GM11168 (cell line): Measurements from ENCODE around the gene CNKSR3.
"Not testable (repeated sequence)": the region's sequence is repeated elsewhere in the genome, so short reads cannot be mapped to it uniquely, and the experiment has no call there.

Experiments
- in situ Hi-C: fragments of 300-500 bp; cut with MboI; formaldehyde crosslinking; loops from one replicate; pipeline ENCODE4 v1.12.0; 2022; ENCODE audit warnings: low sequenced_read_pairs; ENCODE audit not compliant: unreplicated experiment

The CNKSR3 gene

DNA sequence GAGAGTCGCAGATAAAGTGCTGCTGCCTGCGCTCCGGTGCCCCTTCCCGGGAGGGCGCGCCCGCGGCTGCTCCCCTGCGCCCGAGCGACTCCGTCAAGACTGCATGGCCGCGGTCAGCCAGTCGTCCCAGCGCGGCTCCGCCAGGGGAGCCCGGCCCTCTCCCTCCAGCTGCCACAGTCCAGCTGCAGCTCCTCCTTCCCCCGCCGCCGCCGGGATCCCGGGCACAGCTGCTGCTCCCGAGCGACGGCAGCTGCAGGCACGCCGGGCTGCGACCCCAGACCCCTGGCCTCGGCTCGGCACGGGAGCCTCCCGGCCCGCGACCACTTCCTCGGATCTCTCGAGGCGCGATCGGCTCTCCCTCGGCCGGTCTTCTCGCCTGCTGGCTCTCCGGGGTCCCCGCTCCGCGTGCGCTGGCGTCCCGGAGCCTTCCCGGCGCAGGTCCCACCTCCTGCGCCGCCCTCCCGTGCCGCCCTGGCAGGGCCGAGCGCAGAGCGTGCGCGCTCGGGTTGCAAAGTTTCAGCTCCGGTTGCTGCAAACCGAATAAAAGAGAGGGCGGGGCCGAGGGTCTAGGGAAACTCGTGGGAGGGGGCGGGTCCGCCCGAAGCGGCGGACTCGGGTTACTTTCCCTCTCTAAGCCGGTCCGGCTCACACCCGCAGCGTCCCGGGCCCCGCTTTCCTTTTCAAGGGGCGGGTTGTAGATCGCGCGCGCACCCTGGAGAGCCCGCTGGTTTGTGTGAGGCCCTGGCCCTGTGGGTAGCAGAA lies at the start of gene CNKSR3:
TSS of gene CNKSR3 (minus strand) at position 542 of the 762 bp plus-strand sequence. CDS start 571 bp downstream, outside the sequence.
- in situ Hi-C loops = no loop called here

DNA sequence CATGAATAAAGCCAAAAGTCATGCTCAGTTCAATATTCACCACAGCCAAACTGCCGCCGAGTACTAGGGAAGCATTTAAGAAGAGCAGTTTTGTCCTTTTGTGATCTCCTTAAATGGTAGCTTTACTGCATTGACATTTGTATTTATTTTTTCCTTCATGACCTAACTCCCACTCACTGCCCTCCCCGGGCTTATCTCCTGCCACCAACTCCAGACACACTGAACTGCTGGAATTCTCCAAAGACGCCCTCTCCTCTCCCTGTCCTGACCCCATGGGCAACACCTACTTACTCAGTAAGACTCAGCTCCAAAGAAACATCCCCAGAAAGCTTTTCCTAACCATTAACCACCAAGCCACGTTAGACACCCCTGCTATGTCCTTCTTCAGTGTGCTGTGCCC lies 48.5 kb upstream of the CNKSR3 start:
- in situ Hi-C loops = no loop called here

DNA sequence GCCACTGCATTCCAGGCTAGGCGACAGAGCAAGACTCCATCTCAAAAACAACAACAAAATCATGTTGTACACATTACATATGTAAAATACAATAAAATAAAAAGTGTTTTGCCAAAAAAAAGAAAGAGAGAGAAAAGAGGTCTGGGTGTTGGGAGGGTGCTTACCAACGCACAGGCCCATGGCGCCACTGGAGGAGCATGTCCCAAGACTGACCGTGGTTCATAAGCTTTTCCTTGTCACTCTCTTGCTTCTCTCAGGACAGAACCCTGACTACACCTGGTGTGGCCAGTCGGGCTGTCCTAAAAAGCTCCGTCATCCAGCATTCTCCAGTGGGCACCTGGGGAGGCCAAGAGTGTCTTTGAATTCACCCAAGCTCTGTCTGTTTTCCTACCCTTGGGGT lies 48.0 kb upstream of the CNKSR3 start:
- in situ Hi-C loops = no loop called here

GRCh38 chr6:154555073-154555677 lies 44.7 kb upstream of the CNKSR3 start:
- in situ Hi-C loops = no loop called here

DNA sequence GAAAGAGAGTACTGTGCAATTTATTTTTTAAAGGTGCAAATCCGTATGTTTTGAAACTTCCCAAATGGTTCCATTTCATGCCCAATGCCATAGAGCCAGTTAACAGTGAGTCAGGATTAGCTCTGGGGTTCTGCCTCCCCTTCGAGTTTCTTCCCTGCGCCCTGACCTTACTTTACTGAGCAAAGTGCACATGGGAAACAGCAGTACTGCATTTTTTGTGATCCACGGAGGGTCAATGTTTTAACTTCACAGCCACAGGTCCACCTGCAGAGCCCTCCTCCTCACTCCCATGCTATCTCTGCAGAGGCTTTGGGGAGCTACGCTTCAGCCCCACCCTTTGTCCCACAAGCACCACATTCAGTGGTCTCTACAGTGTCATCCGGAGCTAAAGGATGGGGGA lies 44.0 kb upstream of the CNKSR3 start:
- in situ Hi-C loops = no loop called here

DNA sequence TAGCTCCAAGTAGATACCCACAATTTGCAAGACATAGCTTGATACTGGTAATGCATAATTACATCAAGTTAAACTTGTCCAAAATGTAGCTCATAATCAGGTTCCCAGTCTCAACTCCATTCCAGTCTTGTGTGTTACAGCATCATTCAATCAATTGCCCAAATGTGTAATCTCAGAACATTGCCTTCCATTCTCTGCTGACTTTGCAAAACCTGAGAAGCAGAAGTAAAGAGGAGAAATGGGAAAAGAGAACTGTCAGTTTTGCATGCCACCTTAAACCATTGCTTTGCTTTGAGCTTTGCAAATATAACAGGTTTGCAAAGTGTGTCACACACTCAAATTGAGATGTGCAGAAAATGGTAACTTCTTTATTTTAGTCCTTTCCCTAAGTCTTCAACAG lies 40.3 kb upstream of the CNKSR3 start:
- in situ Hi-C loops = no loop called here

GRCh38 chr6:154549179-154549578 lies 38.7 kb upstream of the CNKSR3 start:
- in situ Hi-C loops = no loop called here

- in situ Hi-C loops = no loop called here
Observed at GRCh38 chr6:154548130-154548830, 37.8 kb upstream of the CNKSR3 start.

- in situ Hi-C loops = no loop called here
Observed at GRCh38 chr6:154543628-154544027, 33.1 kb upstream of the CNKSR3 start.

GRCh38 chr6:154542747-154543146 lies 32.3 kb upstream of the CNKSR3 start:
- in situ Hi-C loops = no loop called here

DNA sequence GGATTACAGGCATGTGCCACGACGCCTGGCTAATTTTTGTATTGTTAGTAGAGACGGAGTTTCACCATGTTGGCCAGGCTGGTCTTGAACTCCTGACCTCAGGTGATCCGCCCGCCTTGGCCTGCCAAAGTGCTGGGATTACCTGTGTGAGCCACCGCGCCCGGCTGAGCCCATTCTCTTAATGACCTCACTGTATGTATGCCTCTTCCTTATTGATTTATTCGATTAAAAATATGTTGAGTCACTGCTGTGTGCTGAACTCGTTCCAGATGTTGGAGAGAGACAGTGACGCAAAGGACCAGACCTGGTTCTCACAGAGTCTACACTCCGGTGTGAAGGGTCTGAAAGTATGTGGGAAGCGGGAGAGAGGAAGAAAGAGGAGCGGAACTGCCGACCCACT lies 31.4 kb upstream of the CNKSR3 start:
- in situ Hi-C loops = not testable (repeated sequence)

DNA sequence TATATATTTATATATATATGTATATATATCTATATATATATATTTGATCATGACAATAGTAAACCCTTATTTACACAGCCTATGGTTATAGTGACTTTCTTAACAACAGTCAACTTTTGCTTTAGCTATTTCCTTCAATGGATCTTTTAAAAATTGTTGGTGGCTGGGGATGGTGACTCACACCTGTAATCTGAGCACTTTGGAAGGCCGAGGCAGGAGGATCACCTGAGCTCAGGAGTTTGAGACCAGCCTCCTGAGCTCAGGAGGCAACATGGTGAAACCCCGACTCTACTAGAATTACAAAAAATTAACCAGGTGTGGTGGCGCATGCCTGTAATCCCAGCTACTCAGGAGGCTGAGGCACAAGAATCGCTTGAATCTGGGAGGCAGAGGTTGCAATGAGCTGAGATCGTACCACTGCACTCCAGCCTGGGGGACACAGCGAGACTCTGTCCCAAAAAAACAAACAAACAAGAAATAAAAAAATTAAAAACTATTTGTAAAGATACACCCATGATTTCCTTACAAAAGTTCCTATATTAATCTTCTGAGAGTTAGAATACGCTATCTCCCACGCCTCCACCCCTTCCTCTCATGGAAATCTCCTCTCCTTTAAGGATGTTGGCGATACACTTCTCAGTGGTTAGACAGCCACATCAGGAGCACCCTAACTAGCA lies 29.2 kb upstream of the CNKSR3 start:
- in situ Hi-C loops = no loop called here

- in situ Hi-C loops = no loop called here
Observed at GRCh38 chr6:154538640-154539191, 28.2 kb upstream of the CNKSR3 start.

DNA sequence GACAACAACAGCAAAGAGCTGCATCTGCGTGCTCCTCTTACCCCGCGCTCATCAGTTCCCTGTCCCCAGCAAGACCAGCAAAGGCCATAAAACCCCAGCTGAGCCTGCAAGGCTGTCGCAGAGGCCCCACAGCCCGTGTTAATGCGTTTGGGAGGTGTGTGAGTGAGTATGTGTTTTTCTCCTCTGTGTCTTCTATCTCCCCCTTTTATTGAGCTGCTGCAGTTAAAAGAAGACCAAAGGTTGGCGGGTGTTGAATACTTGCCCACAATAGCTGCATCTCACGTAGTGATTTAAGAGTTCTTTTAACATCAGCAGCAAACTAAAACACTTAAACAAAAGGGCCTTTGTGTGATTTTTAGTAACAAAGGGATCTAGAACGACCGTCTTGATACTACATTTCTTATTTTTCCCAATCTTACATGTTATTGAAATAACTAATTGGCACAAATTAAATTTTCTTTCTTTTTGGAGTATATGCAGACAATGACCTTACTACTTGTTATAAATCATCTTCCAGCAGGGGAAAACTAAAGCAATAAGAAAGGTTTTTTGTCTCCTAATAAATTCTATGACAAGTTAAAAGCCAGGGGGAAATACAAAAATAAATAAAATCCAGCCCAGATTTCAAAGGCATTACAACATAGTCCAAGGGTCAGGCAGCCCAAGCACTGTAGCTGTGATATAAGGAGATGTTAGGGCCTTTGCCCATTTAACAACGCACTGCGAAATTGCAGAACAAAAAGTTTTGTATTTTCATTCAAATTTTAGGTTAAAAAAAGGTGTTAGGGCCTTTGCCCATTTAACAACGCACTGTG lies 27.2 kb upstream of the CNKSR3 start:
- in situ Hi-C loops = no loop called here

GRCh38 chr6:154536999-154537398 lies 26.5 kb upstream of the CNKSR3 start:
- in situ Hi-C loops = no loop called here

GRCh38 chr6:154536255-154536654 lies 25.8 kb upstream of the CNKSR3 start:
- in situ Hi-C loops = no loop called here

DNA sequence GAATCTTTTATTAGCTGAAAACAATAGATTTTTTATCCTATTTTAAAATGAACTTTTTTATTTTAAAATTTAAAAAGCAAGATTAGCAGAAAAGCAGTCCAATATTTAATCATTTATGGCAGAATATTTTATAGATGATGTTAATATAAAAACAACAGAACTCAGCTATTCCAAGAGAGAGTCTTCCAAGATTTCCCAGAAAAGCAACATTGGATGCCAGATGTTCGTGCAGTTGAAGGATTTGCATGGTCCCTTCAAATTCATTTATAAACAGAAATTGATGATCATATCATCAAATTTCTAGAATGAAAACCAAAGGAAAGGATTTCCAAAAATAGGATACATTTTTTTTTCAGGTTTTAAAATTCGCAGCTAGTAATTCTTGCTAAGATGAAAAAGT lies 25.4 kb upstream of the CNKSR3 start:
- in situ Hi-C loops = no loop called here

DNA sequence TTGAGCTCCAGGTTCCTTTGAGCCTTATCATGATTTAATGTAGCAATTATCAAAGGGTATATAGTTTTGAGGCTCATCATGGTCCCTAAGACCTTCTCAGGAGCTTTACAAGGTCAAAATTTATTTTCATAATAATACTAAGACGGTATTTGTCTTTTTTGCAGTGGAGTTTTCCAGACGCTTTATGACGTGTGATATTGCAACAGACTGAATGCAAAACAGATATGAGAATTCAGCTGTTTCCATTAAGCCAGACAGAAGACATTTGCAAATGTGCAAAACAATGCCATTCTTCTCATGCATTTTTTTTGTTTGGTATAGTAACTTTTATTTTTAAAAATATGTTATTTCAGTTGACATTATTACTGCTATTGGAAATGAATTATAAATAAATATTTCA lies 24.7 kb upstream of the CNKSR3 start:
- in situ Hi-C loops = no loop called here

GRCh38 chr6:154534531-154534930 lies 24.0 kb upstream of the CNKSR3 start:
- in situ Hi-C loops = no loop called here

GRCh38 chr6:154532426-154532825 lies 21.9 kb upstream of the CNKSR3 start:
- in situ Hi-C loops = no loop called here
